Esophagus squamous epithelium (tissue), 4 donors: ENCODE results near the gene CTRB2.

ENCODE experiments used
- CTCF ChIP-seq, 6 experiments: fragments of 450-650 bp in 4 of 6; fragments of 200-600 bp in 2 of 6; sonication (generic) in 2 of 6; IDR thresholded peaks; one replicate each; pipeline ENCODE4 v1.5.1; 2016 to 2019; ENCODE audit warnings: antibody characterized with exemption in 6 of 6, mild to moderate bottlenecking in 4 of 6, moderate library complexity in 4 of 6
- POLR2A ChIP-seq, 4 donors: fragments of 450-650 bp; IDR thresholded peaks; one replicate each; pipeline ENCODE4 v1.6.1; 2017; ENCODE audit warnings: antibody characterized with exemption in 4 of 4, mild to moderate bottlenecking in 4 of 4, moderate library complexity in 3 of 4

- TF ChIP-seq CTCF (IDR thresholded peaks at IDR 0.05) (no peak), POLR2A (IDR thresholded peaks at IDR 0.05) (no peak)
Measured at GRCh38 chr16:75241955-75242354, 35.0 kb upstream of the CTRB2 start.
